Loucy (cell line): ENCODE measurements around the gene TRIM40.

Experiments used
- H2AFZ ChIP-seq: fragments of 200-600 bp; sonication (generic); 2 replicates; pipeline ENCODE4 v1.6.0; 2016; ENCODE audit warnings: antibody characterized with exemption, mild to moderate bottlenecking, low read length, moderate library complexity
- H3F3A ChIP-seq: fragments of 200-600 bp; 2 replicates; pipeline ENCODE4 v1.6.0; 2016; ENCODE audit warnings: antibody characterized with exemption, low read depth, mild to moderate bottlenecking
- H3K27me3 ChIP-seq: fragments of 200-600 bp; sonication (generic); 2 replicates; pipeline ENCODE4 v1.6.1; 2014; ENCODE audit warnings: low read length, mild to moderate bottlenecking; ENCODE audit not compliant: insufficient read depth, poor library complexity, severe bottlenecking
- H3K36me3 ChIP-seq: fragments of 200-600 bp; sonication (generic); 2 replicates; pipeline ENCODE4 v1.6.1; 2016; ENCODE audit warnings: low read length; ENCODE audit not compliant: insufficient read depth
- H3K4me1 ChIP-seq: fragments of 200-600 bp; sonication (generic); 2 replicates; pipeline ENCODE4 v1.5.1; 2014; ENCODE audit warnings: low read length, mild to moderate bottlenecking; ENCODE audit not compliant: insufficient read depth, poor library complexity, severe bottlenecking
- H3K4me2 ChIP-seq: fragments of 200-600 bp; sonication (generic); 2 replicates; pipeline ENCODE4 v1.6.0; 2014; ENCODE audit warnings: antibody characterized with exemption, low read length, low read depth, mild to moderate bottlenecking; ENCODE audit not compliant: poor library complexity, severe bottlenecking
- H3K4me3 ChIP-seq: fragments of 200-600 bp; sonication (generic); 2 replicates; pipeline ENCODE4 v1.5.1; 2014; ENCODE audit warnings: low read length, mild to moderate bottlenecking, mixed read lengths; ENCODE audit not compliant: poor library complexity, severe bottlenecking
- H3K79me2 ChIP-seq: fragments of 200-600 bp; sonication (generic); 2 replicates; pipeline ENCODE4 v1.6.1; 2014; ENCODE audit warnings: low read length; ENCODE audit not compliant: insufficient read depth
- H3K9ac ChIP-seq: fragments of 200-600 bp; sonication (generic); 2 replicates; pipeline ENCODE4 v1.6.0; 2014; ENCODE audit warnings: mild to moderate bottlenecking, low read depth, low read length, moderate library complexity; ENCODE audit not compliant: poor library complexity, severe bottlenecking
- H3K9me2 ChIP-seq: fragments of 200-600 bp; sonication (generic); replicated peaks from 2 replicates; pipeline ENCODE4 v1.6.1; 2016; ENCODE audit warnings: low read depth, low read length, mixed read lengths
- H3K9me3 ChIP-seq: fragments of 200-600 bp; sonication (generic); 2 replicates; pipeline ENCODE4 v1.6.1; 2014; ENCODE audit warnings: mild to moderate bottlenecking, antibody characterized with exemption, low read length, low read depth; ENCODE audit not compliant: insufficient read depth
- H4K20me1 ChIP-seq: fragments of 200-600 bp; sonication (generic); 2 replicates; pipeline ENCODE4 v1.6.0; 2014; ENCODE audit warnings: antibody characterized with exemption, low read length, mild to moderate bottlenecking; ENCODE audit not compliant: insufficient read depth, poor library complexity, severe bottlenecking
- EZH2phosphoT487 ChIP-seq: fragments of 200-600 bp; IDR thresholded peaks from 2 replicates; pipeline ENCODE4 v1.6.1; 2018; ENCODE audit warnings: antibody characterized with exemption, mild to moderate bottlenecking, moderate library complexity, borderline replicate concordance
- TF ChIP-seq, protein P1 (sequence below): fragments of 200-600 bp; sonication (generic); conservative IDR thresholded peaks from 2 replicates; pipeline ENCODE4 v1.5.1; 2014; ENCODE audit warnings: mild to moderate bottlenecking, antibody characterized with exemption, low read length

The TRIM40 gene

DNA sequence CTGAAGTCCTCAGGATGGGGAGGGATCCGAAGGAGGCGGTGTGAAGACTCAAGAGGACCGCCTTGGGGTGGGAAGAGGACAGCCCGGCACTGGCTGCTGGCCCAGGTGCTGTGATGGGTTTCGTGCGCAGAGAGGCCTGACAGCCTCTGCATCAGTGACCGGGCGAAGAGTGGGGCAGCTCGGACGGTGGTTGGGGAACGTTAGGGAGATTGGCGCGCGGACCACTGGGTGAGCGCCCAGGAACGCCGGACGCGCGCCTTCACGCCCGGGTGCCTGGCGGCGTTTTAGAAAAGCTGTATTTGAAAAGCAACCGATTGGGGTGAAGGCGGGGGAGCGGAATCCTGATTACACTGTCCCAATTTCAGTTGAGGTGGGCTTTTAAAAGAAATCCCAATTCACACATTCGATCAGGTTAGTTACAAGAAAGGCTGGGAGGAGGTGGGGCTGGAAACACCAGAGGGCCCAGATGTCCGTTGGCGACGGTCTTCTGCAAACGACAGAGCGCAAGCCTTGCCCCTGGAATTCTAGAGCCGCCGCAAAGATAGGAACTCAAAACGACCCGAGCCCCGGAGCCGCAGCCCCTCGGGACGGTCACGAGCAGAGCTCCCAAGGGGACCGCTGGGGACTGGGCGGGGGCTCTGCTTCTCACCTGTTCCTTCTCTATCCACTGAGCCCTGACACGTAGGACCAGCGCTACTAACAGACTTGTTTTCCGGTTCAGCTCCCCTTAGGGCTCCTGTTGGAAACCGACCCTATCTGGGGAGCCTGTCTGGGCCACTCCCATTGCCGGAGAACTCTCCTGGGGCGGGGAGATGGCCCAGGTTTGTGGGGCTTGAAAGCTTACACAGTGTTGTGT, 8.5 kb upstream of the TRIM40 start:
- Histone ChIP-seq H4K20me1 (no peaks in the 10 kb centered on the region), H3K9me2 (no peaks in the 10 kb centered on the region), H3K27me3 (no peaks in the 10 kb centered on the region), H3K4me3 (no peak overlapping the region), H3K36me3 (no peaks in the 10 kb centered on the region), H3K9ac (no peak overlapping the region), H3K4me1 (peaks cover 8% of the 10 kb centered on the region), H2AFZ (no peak overlapping the region), H3K79me2 (no peaks in the 10 kb centered on the region), H3K4me2 (no peak overlapping the region), H3K9me3 (no peaks in the 10 kb centered on the region), H3F3A (no peaks in the 10 kb centered on the region)
- TF ChIP-seq, protein P1, sequence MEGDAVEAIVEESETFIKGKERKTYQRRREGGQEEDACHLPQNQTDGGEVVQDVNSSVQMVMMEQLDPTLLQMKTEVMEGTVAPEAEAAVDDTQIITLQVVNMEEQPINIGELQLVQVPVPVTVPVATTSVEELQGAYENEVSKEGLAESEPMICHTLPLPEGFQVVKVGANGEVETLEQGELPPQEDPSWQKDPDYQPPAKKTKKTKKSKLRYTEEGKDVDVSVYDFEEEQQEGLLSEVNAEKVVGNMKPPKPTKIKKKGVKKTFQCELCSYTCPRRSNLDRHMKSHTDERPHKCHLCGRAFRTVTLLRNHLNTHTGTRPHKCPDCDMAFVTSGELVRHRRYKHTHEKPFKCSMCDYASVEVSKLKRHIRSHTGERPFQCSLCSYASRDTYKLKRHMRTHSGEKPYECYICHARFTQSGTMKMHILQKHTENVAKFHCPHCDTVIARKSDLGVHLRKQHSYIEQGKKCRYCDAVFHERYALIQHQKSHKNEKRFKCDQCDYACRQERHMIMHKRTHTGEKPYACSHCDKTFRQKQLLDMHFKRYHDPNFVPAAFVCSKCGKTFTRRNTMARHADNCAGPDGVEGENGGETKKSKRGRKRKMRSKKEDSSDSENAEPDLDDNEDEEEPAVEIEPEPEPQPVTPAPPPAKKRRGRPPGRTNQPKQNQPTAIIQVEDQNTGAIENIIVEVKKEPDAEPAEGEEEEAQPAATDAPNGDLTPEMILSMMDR, result no peak
- TF ChIP-seq EZH2phosphoT487, result no peak

DNA sequence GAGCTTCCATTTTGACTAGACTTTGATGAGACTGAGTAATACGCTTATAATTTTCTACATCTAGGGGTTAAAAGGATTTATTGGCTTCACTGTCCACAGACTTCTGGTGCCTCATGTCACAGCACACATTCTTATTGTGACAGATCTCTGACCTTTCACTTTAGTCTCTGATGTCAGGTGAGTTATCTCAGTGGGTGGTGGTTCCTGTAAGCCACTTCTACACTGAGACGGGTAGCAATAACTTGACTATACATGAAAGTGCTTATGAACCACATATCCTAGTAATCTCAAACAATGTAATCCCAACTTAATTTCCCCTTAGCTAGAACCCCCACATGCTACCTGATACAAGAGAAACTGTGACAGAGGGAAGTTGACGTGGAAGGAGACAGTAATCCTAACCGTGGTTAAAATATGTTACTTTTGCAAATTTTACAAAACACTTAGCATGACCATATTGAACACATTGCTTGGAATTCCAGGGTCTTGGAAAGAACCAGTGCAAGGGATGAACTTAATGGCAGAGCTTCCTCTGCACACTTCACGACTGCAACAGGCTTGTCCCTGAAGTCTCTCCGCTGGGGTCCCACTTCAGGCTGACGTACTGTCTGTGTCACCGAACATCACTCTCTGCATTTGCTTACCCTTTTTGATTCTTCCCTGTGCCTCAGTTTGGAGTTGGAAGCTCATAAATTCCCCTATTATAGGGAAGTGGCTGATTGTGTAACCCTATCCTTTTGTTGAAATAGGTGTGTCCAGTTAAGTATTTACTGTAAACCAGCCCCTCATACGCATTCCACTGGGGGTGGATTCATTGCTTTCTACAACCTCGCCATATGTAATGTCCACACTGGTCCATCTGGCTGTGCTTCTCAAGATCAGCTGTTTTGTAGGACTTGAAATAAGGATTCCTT, 6.4 kb upstream of the TRIM40 start:
- Histone ChIP-seq H2AFZ (no peak overlapping the region), H3K9me3 (no peaks in the 10 kb centered on the region), H3K27me3 (no peaks in the 10 kb centered on the region), H3K4me2 (no peak overlapping the region), H3K4me3 (no peak overlapping the region), H3F3A (no peaks in the 10 kb centered on the region), H3K79me2 (no peaks in the 10 kb centered on the region), H3K9me2 (no peaks in the 10 kb centered on the region), H4K20me1 (no peaks in the 10 kb centered on the region), H3K36me3 (no peaks in the 10 kb centered on the region), H3K9ac (no peak overlapping the region), H3K4me1 (peaks cover 8% of the 10 kb centered on the region)
- TF ChIP-seq, protein P1, result no peak
- no peak for TF ChIP-seq EZH2phosphoT487

DNA sequence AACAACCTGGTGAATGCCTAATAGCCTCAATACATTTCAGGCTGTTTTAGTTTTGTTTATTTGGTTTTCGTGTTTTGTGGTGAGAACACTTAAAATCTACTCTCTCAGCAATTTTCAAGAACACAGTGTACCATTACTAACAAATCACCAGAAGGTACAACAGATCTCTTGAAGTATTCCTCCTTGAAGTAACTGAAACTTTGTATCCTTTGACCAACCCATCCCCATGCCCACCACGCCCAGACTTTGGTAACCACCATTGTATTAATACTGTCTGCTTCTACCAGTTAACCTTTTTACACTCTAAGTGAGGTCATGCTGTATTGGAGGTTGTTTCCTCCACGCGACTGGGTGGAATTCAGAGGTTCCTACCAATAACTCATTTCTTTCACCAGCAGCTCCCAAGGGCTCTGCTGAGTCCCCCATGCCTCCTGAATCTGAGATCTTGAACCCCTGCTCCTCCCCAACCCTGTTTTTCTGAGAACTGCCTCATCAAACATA, 5.7 kb upstream of the TRIM40 start:
- Histone ChIP-seq H3K9ac (peak overlapping the region; percentile 55), H3K36me3 (no peaks in the 10 kb centered on the region), H4K20me1 (no peaks in the 10 kb centered on the region), H3F3A (no peaks in the 10 kb centered on the region), H3K4me2 (peak overlapping the region; percentile 56), H3K4me1 (peaks cover 8% of the 10 kb centered on the region), H3K79me2 (no peaks in the 10 kb centered on the region), H3K4me3 (peak overlapping the region; percentile 40), H3K27me3 (no peaks in the 10 kb centered on the region), H3K9me2 (no peaks in the 10 kb centered on the region), H3K9me3 (no peaks in the 10 kb centered on the region), H2AFZ (peak overlapping the region; percentile 96)
- TF ChIP-seq, protein P1, result no peak
- no peak for TF ChIP-seq EZH2phosphoT487
